Esophagus muscularis mucosa (tissue), 4 donors: ENCODE measurements around the gene MEGF6. TPM values are rescaled to one million over a fixed set of nuclear protein-coding genes. Genes with fewer than 3 reads are reported as not detected.

Experiments used
- DNase-seq: peaks from one replicate; pipeline ENCODE4 v3.0.0-alpha.2; 2017; ENCODE audit errors: extremely low spot score
- H3K27ac ChIP-seq, 4 donors: fragments of 200-600 bp; sonication (generic); replicated peaks in 1 of 4; 1 replicate in 3 of 4; 2 replicates in 1 of 4; pipeline ENCODE4 v1.5.1; 2016 to 2019; ENCODE audit warnings: mild to moderate bottlenecking in 1 of 4
- H3K27me3 ChIP-seq, 4 donors: fragments of 200-600 bp; sonication (generic); one replicate each; pipeline versions ENCODE4 v1.5.1 to v1.6.0; 2016 to 2019
- H3K36me3 ChIP-seq, 4 donors: fragments of 200-600 bp; sonication (generic); one replicate each; pipeline ENCODE4 v1.5.1; 2016 to 2019
- H3K4me1 ChIP-seq, 4 donors: fragments of 200-600 bp; sonication (generic); one replicate each; pipeline ENCODE4 v1.5.1; 2016 to 2019
- H3K4me3 ChIP-seq, 4 donors: fragments of 200-600 bp; sonication (generic); 1 replicate in 2 of 4; 2 replicates in 2 of 4; pipeline ENCODE4 v1.5.1; 2016 to 2019; ENCODE audit warnings: mild to moderate bottlenecking in 4 of 4, moderate library complexity in 1 of 4
- H3K9me3 ChIP-seq, 4 donors: fragments of 200-600 bp; sonication (generic); 1 replicate in 3 of 4; 2 replicates in 1 of 4; pipeline ENCODE4 v1.5.1; 2016 to 2019
- EP300 ChIP-seq: sonication (generic); formaldehyde crosslinking; IDR thresholded peaks from one replicate; pipeline ENCODE4 v1.6.1; 2017; ENCODE audit warnings: antibody characterized with exemption
- POLR2A ChIP-seq: fragments of 450-650 bp; IDR thresholded peaks from one replicate; pipeline ENCODE4 v1.6.1; 2017; ENCODE audit warnings: antibody characterized with exemption, moderate library complexity, mild to moderate bottlenecking, low read depth
- POLR2AphosphoS5 ChIP-seq, 2 donors: sonication (generic); formaldehyde crosslinking; IDR thresholded peaks; one replicate each; pipeline ENCODE4 v1.6.1; 2017; ENCODE audit warnings: antibody characterized with exemption in 2 of 2
- WGBS: methylation state at CpG from one replicate; pipeline ENCODE4 v1.1.5; 2018; 5-methylcytosine and 5-hydroxymethylcytosine counted together
- intact Hi-C: fragments of 100-400 bp; cut with DNase I; formaldehyde crosslinking; loops from one replicate; pipeline ENCODE4 v1.15.1; 2023
- total RNA-seq, 4 donors: library from RNA; depleted of rRNA; stranded (reverse); fragments of >200 nt; gene quantifications; one replicate each; pipeline versions ENCODE4 v1.1.0 to v1.2.1, GENCODE V29; 2016
- TF ChIP-seq, protein P1 (sequence below), 3 experiments: fragments of 200-600 bp in 2 of 3; fragments of 450-650 bp in 1 of 3; sonication (generic) in 2 of 3; IDR thresholded peaks; one replicate each; pipeline ENCODE4 v1.5.1; 2017 to 2019; ENCODE audit warnings: antibody characterized with exemption in 3 of 3, mild to moderate bottlenecking in 2 of 3, moderate library complexity in 1 of 3

The MEGF6 gene
- total RNA-seq, 4 donors from 2014 or later, result 9.3 to 18.1 (median 12.7) TPM

DNA sequence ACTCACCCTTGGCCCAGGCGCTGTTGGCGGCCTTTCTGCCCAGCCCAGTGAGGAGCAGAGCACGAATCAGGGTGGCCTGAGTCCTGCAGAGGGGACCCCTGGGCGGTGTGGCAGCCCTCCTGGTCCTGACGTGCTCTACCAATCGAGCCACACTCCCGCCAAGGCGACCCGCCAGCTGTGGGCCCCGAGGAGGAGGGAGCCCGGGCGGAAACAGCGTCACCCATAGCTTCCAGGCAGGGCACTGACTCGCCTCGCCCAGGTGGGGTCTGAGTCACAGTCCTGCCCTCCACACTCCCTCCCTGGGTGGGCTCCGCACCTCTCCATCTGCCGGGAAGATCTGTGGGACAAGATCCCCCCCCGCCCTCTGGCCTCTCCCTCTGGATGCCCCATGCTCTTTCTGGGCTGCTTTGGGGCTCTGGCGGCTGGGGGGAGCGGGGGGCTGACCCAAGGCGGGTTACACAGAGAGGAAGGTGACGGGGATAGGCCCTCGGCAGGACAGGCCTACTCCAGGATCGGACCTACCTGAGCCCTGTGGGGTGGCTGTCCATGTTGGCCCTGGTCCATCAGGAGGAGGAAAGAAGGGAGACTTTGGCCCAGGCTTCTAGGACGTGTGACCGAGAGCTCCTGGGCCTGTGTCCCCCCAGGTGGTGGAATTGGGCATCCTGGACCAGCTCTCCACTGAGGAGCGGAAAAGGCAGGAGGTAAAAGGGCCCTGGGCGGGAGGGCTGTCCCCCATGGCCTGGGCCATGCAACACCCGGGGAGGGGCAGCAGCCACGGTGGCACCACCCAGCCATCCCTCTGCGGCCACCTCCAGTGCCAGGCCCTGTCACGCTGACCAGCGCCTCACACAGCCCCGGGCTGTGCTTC lies 142.8 kb downstream of the MEGF6 start:
- Histone ChIP-seq H3K9me3 (no peaks in the 10 kb centered on the region), H3K4me1 (peaks cover 6 to 13% (median 7%) of the 10 kb centered on the region in 4 donors), H3K27me3 (peaks cover 0 to 64% (median 0%) of the 10 kb centered on the region in 4 donors), H3K4me3 (no peak overlapping the region), H3K27ac (peak overlapping the region in 1 of 4 donors; percentile 12), H3K36me3 (no peaks in the 10 kb centered on the region)
- TF ChIP-seq EP300 (no peak), POLR2AphosphoS5 (IDR thresholded peaks at IDR 0.05) (no peak), POLR2A (no peak)
- TF ChIP-seq, protein P1, sequence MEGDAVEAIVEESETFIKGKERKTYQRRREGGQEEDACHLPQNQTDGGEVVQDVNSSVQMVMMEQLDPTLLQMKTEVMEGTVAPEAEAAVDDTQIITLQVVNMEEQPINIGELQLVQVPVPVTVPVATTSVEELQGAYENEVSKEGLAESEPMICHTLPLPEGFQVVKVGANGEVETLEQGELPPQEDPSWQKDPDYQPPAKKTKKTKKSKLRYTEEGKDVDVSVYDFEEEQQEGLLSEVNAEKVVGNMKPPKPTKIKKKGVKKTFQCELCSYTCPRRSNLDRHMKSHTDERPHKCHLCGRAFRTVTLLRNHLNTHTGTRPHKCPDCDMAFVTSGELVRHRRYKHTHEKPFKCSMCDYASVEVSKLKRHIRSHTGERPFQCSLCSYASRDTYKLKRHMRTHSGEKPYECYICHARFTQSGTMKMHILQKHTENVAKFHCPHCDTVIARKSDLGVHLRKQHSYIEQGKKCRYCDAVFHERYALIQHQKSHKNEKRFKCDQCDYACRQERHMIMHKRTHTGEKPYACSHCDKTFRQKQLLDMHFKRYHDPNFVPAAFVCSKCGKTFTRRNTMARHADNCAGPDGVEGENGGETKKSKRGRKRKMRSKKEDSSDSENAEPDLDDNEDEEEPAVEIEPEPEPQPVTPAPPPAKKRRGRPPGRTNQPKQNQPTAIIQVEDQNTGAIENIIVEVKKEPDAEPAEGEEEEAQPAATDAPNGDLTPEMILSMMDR (IDR thresholded peaks at IDR 0.05), result no peak
- WGBS, result 80% methylated on average over 15 of the region's 34 CpGs
- DNase-seq, result no peak
- intact Hi-C loops, result no loop called here

DNA sequence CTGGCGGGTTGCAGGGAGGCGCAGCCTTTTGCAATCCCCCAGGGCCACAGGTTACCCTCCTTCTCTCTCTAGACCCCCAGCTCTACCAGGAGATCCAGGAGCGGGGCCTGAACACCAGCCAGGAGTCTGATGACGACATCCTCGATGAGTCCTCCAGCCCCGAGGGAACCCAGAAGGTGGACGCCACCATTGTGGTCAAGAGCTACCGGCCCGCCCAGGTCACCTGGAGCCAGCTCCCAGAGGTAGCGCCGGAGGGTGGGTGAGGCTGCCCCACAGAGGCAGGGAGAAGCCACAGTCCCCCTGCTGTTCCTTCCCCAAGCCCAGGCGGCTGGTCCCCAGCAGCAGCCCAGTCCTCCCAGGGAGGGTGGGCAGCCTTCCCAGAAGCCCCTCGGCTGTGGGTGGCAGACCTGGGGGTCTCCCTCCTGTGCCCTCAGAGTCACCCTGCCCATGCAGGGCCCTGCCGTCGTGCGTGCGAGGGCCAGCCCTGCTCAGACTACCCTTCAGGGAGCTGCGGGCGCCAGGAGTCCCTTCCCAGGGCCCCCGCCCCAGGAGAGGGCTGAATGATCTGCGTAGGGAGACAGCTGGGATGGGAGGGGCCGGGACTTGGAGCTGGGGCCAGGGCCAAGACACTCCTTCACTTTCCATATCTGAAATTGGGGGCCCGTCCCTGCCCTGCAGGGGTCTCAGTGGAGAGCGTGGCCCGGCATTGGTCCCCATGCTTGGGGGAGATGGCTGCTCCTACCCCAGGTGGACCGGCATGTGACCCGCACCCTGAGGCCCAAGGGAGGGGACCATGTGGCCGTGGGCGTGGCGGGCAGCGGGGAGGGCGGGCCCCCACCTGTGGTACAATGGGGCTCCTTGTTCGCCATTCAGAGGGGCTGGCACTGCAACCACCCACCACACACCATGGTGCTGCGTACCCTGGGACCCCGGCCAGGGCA lies 143.9 kb downstream of the MEGF6 start:
- DNase-seq, result no peak
- TF ChIP-seq POLR2AphosphoS5 (IDR thresholded peaks at IDR 0.05), result no peak
- no peak for TF ChIP-seq EP300
- TF ChIP-seq, protein P1 (IDR thresholded peaks at IDR 0.05), result no peak
- no peak for TF ChIP-seq POLR2A
- intact Hi-C loops, result no loop called here
- Histone ChIP-seq H3K4me3 (no peak overlapping the region), H3K27ac (peak overlapping the region in 1 of 4 donors; percentile 33), H3K9me3 (no peaks in the 10 kb centered on the region), H3K4me1 (peaks cover 6 to 13% (median 7%) of the 10 kb centered on the region in 4 donors), H3K27me3 (peaks cover 0 to 60% (median 0%) of the 10 kb centered on the region in 4 donors), H3K36me3 (no peaks in the 10 kb centered on the region)
- WGBS, result 84% methylated on average over 25 of the region's 35 CpGs

DNA sequence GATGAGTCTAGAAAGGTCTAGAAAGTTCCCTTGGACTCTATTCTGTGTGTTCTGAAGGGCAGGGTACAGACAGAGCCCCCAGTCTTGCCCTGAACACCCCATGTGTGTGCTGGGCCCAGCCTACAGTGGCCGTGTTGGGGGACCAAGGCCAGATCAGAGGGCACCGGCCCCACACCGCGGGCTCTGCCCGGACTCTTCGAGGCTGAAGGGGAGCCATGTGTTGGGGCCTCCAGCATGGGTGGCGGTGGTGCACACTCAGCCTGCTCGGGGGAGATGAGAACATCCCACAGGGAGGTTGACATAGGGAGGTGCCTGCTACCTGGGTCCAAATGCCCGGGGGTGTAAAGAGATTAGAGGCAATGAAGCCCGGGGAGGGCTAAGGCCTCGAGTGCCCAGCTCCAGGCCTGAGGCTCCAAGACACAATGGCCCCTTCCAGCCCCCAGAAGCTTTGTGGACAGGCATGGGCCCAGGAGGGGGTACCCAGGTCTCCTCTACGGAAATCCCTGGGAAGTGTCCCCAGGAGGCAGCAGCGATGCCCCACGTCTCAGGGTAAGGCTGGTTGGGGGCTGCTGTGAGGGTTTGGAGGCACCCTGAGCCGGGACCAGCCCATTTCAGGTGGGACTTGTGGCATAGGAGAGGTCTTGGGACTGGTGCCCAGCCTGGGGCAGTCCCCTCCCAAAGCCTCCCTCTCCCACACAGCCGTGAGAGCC lies 144.8 kb downstream of the MEGF6 start:
- Histone ChIP-seq H3K27me3 (peaks cover 0 to 66% (median 0%) of the 10 kb centered on the region in 4 donors), H3K36me3 (no peaks in the 10 kb centered on the region), H3K4me3 (no peak overlapping the region), H3K9me3 (no peaks in the 10 kb centered on the region), H3K27ac (no peak overlapping the region), H3K4me1 (peaks cover 4 to 5% (median 5%) of the 10 kb centered on the region in 4 donors)
- no peak for DNase-seq
- 90% methylated on average over 6 of the region's 16 CpGs for WGBS
- TF ChIP-seq EP300, result no peak
- TF ChIP-seq POLR2AphosphoS5 (IDR thresholded peaks at IDR 0.05), result no peak
- TF ChIP-seq, protein P1 (IDR thresholded peaks at IDR 0.05), result no peak
- TF ChIP-seq POLR2A, result no peak
- intact Hi-C loops, result no loop called here

DNA sequence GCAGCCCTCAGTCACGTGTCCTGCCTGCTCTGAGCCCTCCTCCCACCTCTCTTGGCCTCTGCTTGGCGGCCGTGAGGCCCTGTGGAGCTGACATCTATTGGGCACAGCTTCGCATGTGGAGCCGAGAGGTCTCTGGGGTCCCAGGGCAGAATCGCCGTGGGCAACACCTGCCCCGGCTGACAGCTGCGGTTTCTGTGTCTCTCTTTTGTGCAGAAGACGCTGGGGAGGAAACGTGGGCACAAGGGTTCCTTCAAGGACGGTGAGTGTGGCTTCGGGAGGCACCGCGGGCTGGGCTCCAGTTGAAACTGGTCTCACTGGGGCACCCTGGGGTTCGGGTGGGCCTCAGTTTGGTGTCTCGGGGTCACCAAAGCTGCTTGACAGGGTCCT lies 145.4 kb downstream of the MEGF6 start:
- WGBS, result 87% methylated on average over 15 of the region's 17 CpGs
- peaks cover 0 to 60% (median 0%) of the 10 kb centered on the region in 4 donors for H3K27me3 ChIP-seq
- H3K27ac ChIP-seq, result no peak overlapping the region
- DNase-seq, result no peak
- no peaks in the 10 kb centered on the region for H3K9me3 ChIP-seq
- no peak for TF ChIP-seq POLR2A
- TF ChIP-seq, protein P1 (IDR thresholded peaks at IDR 0.05), result no peak
- no peak for TF ChIP-seq POLR2AphosphoS5 (IDR thresholded peaks at IDR 0.05)
- no peak for TF ChIP-seq EP300
- no peaks in the 10 kb centered on the region for H3K36me3 ChIP-seq
- no peaks in the 10 kb centered on the region for H3K4me1 ChIP-seq
- intact Hi-C loops, result no loop called here
- H3K4me3 ChIP-seq, result no peak overlapping the region
